Mammary epithelial cell (primary cell): ENCODE results near the gene ST8SIA5.

Experiments used
- CTCF ChIP-seq, 2 donors: IDR thresholded peaks in 1 of 2; conservative IDR thresholded peaks in 1 of 2; 2 replicates each; pipeline ENCODE4 v1.5.1; 2011 to 2012; ENCODE audit warnings: inconsistent platforms in 2 of 2, low read length in 2 of 2, mild to moderate bottlenecking in 2 of 2, control low read depth in 1 of 2, low read depth in 1 of 2; ENCODE audit not compliant: insufficient read depth in 1 of 2; ENCODE audit errors: extremely low read depth in 1 of 2
- EZH2 ChIP-seq: IDR thresholded peaks from 2 replicates; pipeline ENCODE4 v1.6.1; 2012; ENCODE audit warnings: low read length, inconsistent platforms, borderline replicate concordance

DNA sequence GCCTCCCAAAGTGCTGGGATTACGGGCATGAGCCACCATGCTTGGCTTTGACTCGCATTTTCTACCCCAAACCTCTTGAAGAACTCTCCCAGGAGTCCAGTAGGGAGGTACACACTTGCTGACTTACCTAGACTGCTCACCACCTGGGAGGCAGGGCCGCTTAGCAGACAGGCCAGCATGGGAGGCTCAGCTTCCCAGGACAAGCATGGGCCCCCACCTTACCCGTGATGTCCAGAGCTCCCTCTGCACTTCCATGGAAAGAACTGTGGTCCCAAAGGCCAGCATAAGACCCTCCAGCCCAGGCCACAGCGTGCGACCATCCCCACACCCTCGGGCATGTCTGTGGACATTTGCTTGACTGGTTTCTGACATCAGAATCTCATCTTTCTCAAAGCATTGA, 36.8 kb downstream of the ST8SIA5 start:
- TF ChIP-seq EZH2 (no peak), CTCF (conservative IDR thresholded peaks at IDR 0.05 in 1 of 2, IDR thresholded peaks at IDR 0.05 in 1 of 2; ENCODE audit: extremely low read depth in 1 of 2, insufficient read depth in 1 of 2, low read depth in 1 of 2, low read length in 2 of 2) (no peak)
